Esophagus squamous epithelium (tissue), 4 donors: ENCODE data around the gene ATPAF2.

Experiments used
- CTCF ChIP-seq, 6 experiments: fragments of 450-650 bp in 4 of 6; fragments of 200-600 bp in 2 of 6; sonication (generic) in 2 of 6; IDR thresholded peaks; one replicate each; pipeline ENCODE4 v1.5.1; 2016 to 2019; ENCODE audit warnings: antibody characterized with exemption in 6 of 6, mild to moderate bottlenecking in 4 of 6, moderate library complexity in 4 of 6
- POLR2A ChIP-seq, 4 donors: fragments of 450-650 bp; IDR thresholded peaks; one replicate each; pipeline ENCODE4 v1.6.1; 2017; ENCODE audit warnings: antibody characterized with exemption in 4 of 4, mild to moderate bottlenecking in 4 of 4, moderate library complexity in 3 of 4

GRCh38 chr17:17970699-17971430, 68.1 kb downstream of the ATPAF2 start:
- TF ChIP-seq POLR2A (IDR thresholded peaks at IDR 0.05): peak in 1 of 4 donors; percentile 31
- no peak for TF ChIP-seq CTCF (IDR thresholded peaks at IDR 0.05)
